GM18868 (cell line): ENCODE measurements around the gene NUBP2.
A peak's percentile ranks its signal among the peaks of the same experiment; 100 is the strongest.

Experiments
- ATAC-seq: cut with Tn5 transposase; IDR thresholded peaks from one replicate; pipeline ENCODE4 v1.9.1; 2021; ENCODE audit warnings: mild to moderate bottlenecking, moderate library complexity; ENCODE audit not compliant: unreplicated experiment

NUBP2 gene

GRCh38 chr16:1782408-1783264 is at the start of gene NUBP2, which contains the start of gene SPSB3:
NUBP2 (plus strand) TSS chr16:1782960; CDS start chr16:1783021, 61 bp downstream.
SPSB3 (minus strand) TSS chr16:1782571; CDS start chr16:1781483, 1,088 bp downstream.
- ATAC-seq, result peak; percentile 84

- ATAC-seq, result no peak
Observed at GRCh38 chr16:1734123-1734522, 48.6 kb upstream of the NUBP2 start.

- no peak for ATAC-seq
Observed at GRCh38 chr16:1734816-1735215, 47.9 kb upstream of the NUBP2 start.

GRCh38 chr16:1740234-1740633 is 42.5 kb upstream of the NUBP2 start:
- no peak for ATAC-seq

GRCh38 chr16:1740781-1741490 is 41.8 kb upstream of the NUBP2 start:
- no peak for ATAC-seq

- ATAC-seq, result no peak
Observed at GRCh38 chr16:1741553-1742165, 41.1 kb upstream of the NUBP2 start.

- ATAC-seq, result no peak
Observed at GRCh38 chr16:1743376-1744337, 39.1 kb upstream of the NUBP2 start.

GRCh38 chr16:1744338-1744840 is 38.4 kb upstream of the NUBP2 start:
- ATAC-seq, result no peak

GRCh38 chr16:1745181-1745899 is 37.4 kb upstream of the NUBP2 start:
- ATAC-seq, result no peak

GRCh38 chr16:1745900-1746692 is 36.7 kb upstream of the NUBP2 start:
- no peak for ATAC-seq

GRCh38 chr16:1746693-1747195 is 36.0 kb upstream of the NUBP2 start:
- ATAC-seq, result no peak

GRCh38 chr16:1747934-1748333 is 34.8 kb upstream of the NUBP2 start:
- no peak for ATAC-seq

GRCh38 chr16:1749152-1750117 is 33.3 kb upstream of the NUBP2 start:
- ATAC-seq, result no peak

GRCh38 chr16:1751946-1752345 is 30.8 kb upstream of the NUBP2 start:
- no peak for ATAC-seq

- no peak for ATAC-seq
Observed at GRCh38 chr16:1752853-1753252, 29.9 kb upstream of the NUBP2 start.

GRCh38 chr16:1754204-1754603 is 28.6 kb upstream of the NUBP2 start:
- no peak for ATAC-seq

GRCh38 chr16:1757714-1758461 is 24.9 kb upstream of the NUBP2 start:
- ATAC-seq, result no peak
